HG03571 (cell line): ENCODE measurements around the gene EIF2A.
"Not testable (repeated sequence)": the region's sequence is repeated elsewhere in the genome, so short reads cannot be mapped to it uniquely, and the experiment has no call there.

Experiments used
- ATAC-seq: cut with Tn5 transposase; IDR thresholded peaks from one replicate; pipeline ENCODE4 v1.9.1; 2021; ENCODE audit not compliant: unreplicated experiment

Gene EIF2A

GRCh38 chr3:150600647-150601530 lies 54.3 kb downstream of the EIF2A start:
- ATAC-seq = not testable (repeated sequence)

- peak; percentile 1 for ATAC-seq
These were observed 56.0 kb downstream of the EIF2A start for GRCh38 chr3:150602426-150603152.

GRCh38 chr3:150603153-150603979 lies 56.8 kb downstream of the EIF2A start, which contains the start of gene SELENOT:
Gene SELENOT (plus strand): TSS chr3:150603321. CDS start chr3:150603363, 42 bp downstream.
- peak; percentile 51 for ATAC-seq

GRCh38 chr3:150603980-150604319 lies 57.4 kb downstream of the EIF2A start:
- no peak for ATAC-seq

GRCh38 chr3:150605998-150606641 lies 59.5 kb downstream of the EIF2A start:
- no peak for ATAC-seq

GRCh38 chr3:150607267-150608065 lies 60.9 kb downstream of the EIF2A start:
- ATAC-seq = no peak

- ATAC-seq = no peak
These were observed 63.4 kb downstream of the EIF2A start for GRCh38 chr3:150609988-150610387.

- no peak for ATAC-seq
These were observed 64.2 kb downstream of the EIF2A start for GRCh38 chr3:150610785-150611184.

- ATAC-seq = no peak
These were observed 65.1 kb downstream of the EIF2A start for GRCh38 chr3:150611666-150612065.

- no peak for ATAC-seq
These were observed 65.9 kb downstream of the EIF2A start for GRCh38 chr3:150612494-150612893.

- no peak for ATAC-seq
These were observed 66.4 kb downstream of the EIF2A start for GRCh38 chr3:150613034-150613433.

- ATAC-seq = no peak
These were observed 67.3 kb downstream of the EIF2A start for GRCh38 chr3:150613709-150614480.

GRCh38 chr3:150620002-150620689 lies 73.6 kb downstream of the EIF2A start:
- ATAC-seq = no peak

- not testable (repeated sequence) for ATAC-seq
These were observed 76.4 kb downstream of the EIF2A start for GRCh38 chr3:150622955-150623354.

- ATAC-seq = no peak
These were observed 77.4 kb downstream of the EIF2A start for GRCh38 chr3:150623945-150624344.

GRCh38 chr3:150626148-150626930 lies 79.8 kb downstream of the EIF2A start:
- ATAC-seq = no peak

- ATAC-seq = no peak
These were observed 81.0 kb downstream of the EIF2A start for GRCh38 chr3:150627557-150627956.
